Measurements from ENCODE around the gene GARNL3.

GRCh38 chr9:127282611-127283010, 18.0 kb downstream of the GARNL3 start:
- TF ChIP-seq, protein P1, sequence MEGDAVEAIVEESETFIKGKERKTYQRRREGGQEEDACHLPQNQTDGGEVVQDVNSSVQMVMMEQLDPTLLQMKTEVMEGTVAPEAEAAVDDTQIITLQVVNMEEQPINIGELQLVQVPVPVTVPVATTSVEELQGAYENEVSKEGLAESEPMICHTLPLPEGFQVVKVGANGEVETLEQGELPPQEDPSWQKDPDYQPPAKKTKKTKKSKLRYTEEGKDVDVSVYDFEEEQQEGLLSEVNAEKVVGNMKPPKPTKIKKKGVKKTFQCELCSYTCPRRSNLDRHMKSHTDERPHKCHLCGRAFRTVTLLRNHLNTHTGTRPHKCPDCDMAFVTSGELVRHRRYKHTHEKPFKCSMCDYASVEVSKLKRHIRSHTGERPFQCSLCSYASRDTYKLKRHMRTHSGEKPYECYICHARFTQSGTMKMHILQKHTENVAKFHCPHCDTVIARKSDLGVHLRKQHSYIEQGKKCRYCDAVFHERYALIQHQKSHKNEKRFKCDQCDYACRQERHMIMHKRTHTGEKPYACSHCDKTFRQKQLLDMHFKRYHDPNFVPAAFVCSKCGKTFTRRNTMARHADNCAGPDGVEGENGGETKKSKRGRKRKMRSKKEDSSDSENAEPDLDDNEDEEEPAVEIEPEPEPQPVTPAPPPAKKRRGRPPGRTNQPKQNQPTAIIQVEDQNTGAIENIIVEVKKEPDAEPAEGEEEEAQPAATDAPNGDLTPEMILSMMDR (IDR thresholded peaks at IDR 0.05), result no peak
- no peak for TF ChIP-seq POLR2AphosphoS5 (IDR thresholded peaks at IDR 0.05; ENCODE audit: low read depth, low read length)
- TF ChIP-seq, protein P2, sequence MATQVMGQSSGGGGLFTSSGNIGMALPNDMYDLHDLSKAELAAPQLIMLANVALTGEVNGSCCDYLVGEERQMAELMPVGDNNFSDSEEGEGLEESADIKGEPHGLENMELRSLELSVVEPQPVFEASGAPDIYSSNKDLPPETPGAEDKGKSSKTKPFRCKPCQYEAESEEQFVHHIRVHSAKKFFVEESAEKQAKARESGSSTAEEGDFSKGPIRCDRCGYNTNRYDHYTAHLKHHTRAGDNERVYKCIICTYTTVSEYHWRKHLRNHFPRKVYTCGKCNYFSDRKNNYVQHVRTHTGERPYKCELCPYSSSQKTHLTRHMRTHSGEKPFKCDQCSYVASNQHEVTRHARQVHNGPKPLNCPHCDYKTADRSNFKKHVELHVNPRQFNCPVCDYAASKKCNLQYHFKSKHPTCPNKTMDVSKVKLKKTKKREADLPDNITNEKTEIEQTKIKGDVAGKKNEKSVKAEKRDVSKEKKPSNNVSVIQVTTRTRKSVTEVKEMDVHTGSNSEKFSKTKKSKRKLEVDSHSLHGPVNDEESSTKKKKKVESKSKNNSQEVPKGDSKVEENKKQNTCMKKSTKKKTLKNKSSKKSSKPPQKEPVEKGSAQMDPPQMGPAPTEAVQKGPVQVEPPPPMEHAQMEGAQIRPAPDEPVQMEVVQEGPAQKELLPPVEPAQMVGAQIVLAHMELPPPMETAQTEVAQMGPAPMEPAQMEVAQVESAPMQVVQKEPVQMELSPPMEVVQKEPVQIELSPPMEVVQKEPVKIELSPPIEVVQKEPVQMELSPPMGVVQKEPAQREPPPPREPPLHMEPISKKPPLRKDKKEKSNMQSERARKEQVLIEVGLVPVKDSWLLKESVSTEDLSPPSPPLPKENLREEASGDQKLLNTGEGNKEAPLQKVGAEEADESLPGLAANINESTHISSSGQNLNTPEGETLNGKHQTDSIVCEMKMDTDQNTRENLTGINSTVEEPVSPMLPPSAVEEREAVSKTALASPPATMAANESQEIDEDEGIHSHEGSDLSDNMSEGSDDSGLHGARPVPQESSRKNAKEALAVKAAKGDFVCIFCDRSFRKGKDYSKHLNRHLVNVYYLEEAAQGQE (IDR thresholded peaks at IDR 0.05; ENCODE audit: insufficient read depth in 1 of 2, low read depth in 2 of 2, low read length in 1 of 2), result no peak
